Cardiac muscle cell (in vitro differentiated cells and primary cell): ENCODE results near the gene ACSS2. TPM values are rescaled to one million over a fixed set of nuclear protein-coding genes. Genes with fewer than 3 reads are reported as not detected.

Source experiments
- DNase-seq, 2 donors: peaks; one replicate each; pipeline versions ENCODE4 v3.0.0 to v3.0.0-alpha.2; 2010 to 2017; ENCODE audit warnings: low read depth in 1 of 2, low spot score in 1 of 2
- H3K27ac ChIP-seq: fragments of 200-600 bp; sonication (generic); 2 replicates; pipeline ENCODE4 v1.5.1; 2016
- H3K27me3 ChIP-seq: fragments of 200-600 bp; sonication (generic); 2 replicates; pipeline ENCODE4 v1.6.0; 2016; ENCODE audit warnings: control low read depth
- H3K36me3 ChIP-seq: fragments of 200-600 bp; sonication (generic); 2 replicates; pipeline ENCODE4 v1.5.1; 2016; ENCODE audit warnings: control low read depth
- H3K4me1 ChIP-seq: fragments of 200-600 bp; sonication (generic); 2 replicates; pipeline ENCODE4 v1.8.1; 2017; ENCODE audit warnings: low read depth, mild to moderate bottlenecking, mixed run types
- H3K4me3 ChIP-seq: fragments of 200-600 bp; sonication (generic); 2 replicates; pipeline ENCODE4 v1.5.1; 2016; ENCODE audit warnings: mild to moderate bottlenecking
- H3K9me3 ChIP-seq: fragments of 200-600 bp; sonication (generic); 2 replicates; pipeline ENCODE4 v1.5.1; 2017; ENCODE audit warnings: low read depth, mild to moderate bottlenecking, control low read depth
- CTCF ChIP-seq: IDR thresholded peaks from 2 replicates; pipeline ENCODE4 v1.5.1; 2012; ENCODE audit warnings: low read depth, mild to moderate bottlenecking, low read length
- polyA plus RNA-seq: library from polyadenylated mRNA; unstranded; fragments of >200 nt; fragmentation: Nextera tagmentation; extraction: Ambion mirVana; gene quantifications from 2 replicates; pipeline ENCODE4 v1.2.1, GENCODE V29; 2016
- total RNA-seq: library from RNA; depleted of rRNA; stranded (reverse); fragments of >200 nt; gene quantifications from 2 replicates; pipeline ENCODE4 v1.2.3, GENCODE V29; 2016

Gene ACSS2
- total and polyA plus RNA-seq, 2 experiments from 2014 or later = 79.6 to 105 TPM

- Histone ChIP-seq H3K27ac (no peak overlapping the region), H3K4me1 (no peaks in the 10 kb centered on the region), H3K27me3 (no peaks in the 10 kb centered on the region), H3K4me3 (no peak overlapping the region), H3K9me3 (no peaks in the 10 kb centered on the region), H3K36me3 (peaks cover 19% of the 10 kb centered on the region)
- no peak for TF ChIP-seq CTCF
- no peak for DNase-seq
Observed at GRCh38 chr20:34926581-34926980, 50.2 kb downstream of the ACSS2 start.

- DNase-seq = no peak
Observed at GRCh38 chr20:34927736-34928135, 51.3 kb downstream of the ACSS2 start.

GRCh38 chr20:34928411-34928810, 52.0 kb downstream of the ACSS2 start:
- peaks cover 19% of the 10 kb centered on the region for H3K36me3 ChIP-seq
- DNase-seq = no peak
- H3K4me1 ChIP-seq = no peaks in the 10 kb centered on the region
- TF ChIP-seq CTCF = no peak
- H3K27ac ChIP-seq = no peak overlapping the region
- no peak overlapping the region for H3K4me3 ChIP-seq
- H3K9me3 ChIP-seq = no peaks in the 10 kb centered on the region
- H3K27me3 ChIP-seq = no peaks in the 10 kb centered on the region

More at GRCh38 chr20:34927736-34928135, 51.3 kb downstream of the ACSS2 start:
- no peaks in the 10 kb centered on the region for H3K27me3 ChIP-seq
- no peak for TF ChIP-seq CTCF
- H3K9me3 ChIP-seq = no peaks in the 10 kb centered on the region
- H3K4me1 ChIP-seq = no peaks in the 10 kb centered on the region
- no peak overlapping the region for H3K4me3 ChIP-seq
- H3K36me3 ChIP-seq = peaks cover 19% of the 10 kb centered on the region
- no peak overlapping the region for H3K27ac ChIP-seq

GRCh38 chr20:34931771-34932170, 55.4 kb downstream of the ACSS2 start:
- Histone ChIP-seq H3K36me3 (peaks cover 12% of the 10 kb centered on the region), H3K4me1 (no peaks in the 10 kb centered on the region), H3K27me3 (no peaks in the 10 kb centered on the region), H3K4me3 (no peak overlapping the region), H3K27ac (no peak overlapping the region), H3K9me3 (no peaks in the 10 kb centered on the region)
- TF ChIP-seq CTCF = no peak
- DNase-seq = no peak

- DNase-seq = no peak
- Histone ChIP-seq H3K9me3 (no peaks in the 10 kb centered on the region), H3K36me3 (no peaks in the 10 kb centered on the region), H3K4me1 (peaks cover 4% of the 10 kb centered on the region), H3K27me3 (no peaks in the 10 kb centered on the region), H3K27ac (no peak overlapping the region), H3K4me3 (no peak overlapping the region)
- no peak for TF ChIP-seq CTCF
Observed at GRCh38 chr20:34938466-34939163, 62.2 kb downstream of the ACSS2 start.
